Fibroblast of the aortic adventitia (primary cell): ENCODE measurements around the gene DAP. TPM values are rescaled to one million over a fixed set of nuclear protein-coding genes. Genes with fewer than 3 reads are reported as not detected.
"Not testable (repeated sequence)": the region's sequence is repeated elsewhere in the genome, so short reads cannot be mapped to it uniquely, and the experiment has no call there.

Experiments
- DNase-seq: peaks from one replicate; pipeline ENCODE4 v3.0.0-alpha.2; 2010; ENCODE audit warnings: low read depth
- H3K4me3 ChIP-seq: 2 replicates; pipeline ENCODE4 v1.5.1; 2011; ENCODE audit warnings: low read depth, mild to moderate bottlenecking, control low read depth, low read length, moderate library complexity
- total RNA-seq: library from RNA; depleted of rRNA; stranded (reverse); fragments of >200 nt; gene quantifications from 2 replicates; pipeline ENCODE4 v1.2.3, GENCODE V29; 2012; ENCODE audit warnings: low replicate concordance
- TF ChIP-seq, protein P1 (sequence below): IDR thresholded peaks from 2 replicates; pipeline ENCODE4 v1.5.1; 2011; ENCODE audit warnings: mild to moderate bottlenecking, low read length, control low read depth, inconsistent platforms; ENCODE audit not compliant: insufficient read depth

DAP gene
- total RNA-seq, 1 donor, result 49.3 TPM

- TF ChIP-seq, protein P1, sequence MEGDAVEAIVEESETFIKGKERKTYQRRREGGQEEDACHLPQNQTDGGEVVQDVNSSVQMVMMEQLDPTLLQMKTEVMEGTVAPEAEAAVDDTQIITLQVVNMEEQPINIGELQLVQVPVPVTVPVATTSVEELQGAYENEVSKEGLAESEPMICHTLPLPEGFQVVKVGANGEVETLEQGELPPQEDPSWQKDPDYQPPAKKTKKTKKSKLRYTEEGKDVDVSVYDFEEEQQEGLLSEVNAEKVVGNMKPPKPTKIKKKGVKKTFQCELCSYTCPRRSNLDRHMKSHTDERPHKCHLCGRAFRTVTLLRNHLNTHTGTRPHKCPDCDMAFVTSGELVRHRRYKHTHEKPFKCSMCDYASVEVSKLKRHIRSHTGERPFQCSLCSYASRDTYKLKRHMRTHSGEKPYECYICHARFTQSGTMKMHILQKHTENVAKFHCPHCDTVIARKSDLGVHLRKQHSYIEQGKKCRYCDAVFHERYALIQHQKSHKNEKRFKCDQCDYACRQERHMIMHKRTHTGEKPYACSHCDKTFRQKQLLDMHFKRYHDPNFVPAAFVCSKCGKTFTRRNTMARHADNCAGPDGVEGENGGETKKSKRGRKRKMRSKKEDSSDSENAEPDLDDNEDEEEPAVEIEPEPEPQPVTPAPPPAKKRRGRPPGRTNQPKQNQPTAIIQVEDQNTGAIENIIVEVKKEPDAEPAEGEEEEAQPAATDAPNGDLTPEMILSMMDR, result no peak
- no peak overlapping the region for H3K4me3 ChIP-seq
- no peak for DNase-seq
These were observed 37.5 kb downstream of the DAP start for GRCh38 chr5:10723514-10723913.

DNA sequence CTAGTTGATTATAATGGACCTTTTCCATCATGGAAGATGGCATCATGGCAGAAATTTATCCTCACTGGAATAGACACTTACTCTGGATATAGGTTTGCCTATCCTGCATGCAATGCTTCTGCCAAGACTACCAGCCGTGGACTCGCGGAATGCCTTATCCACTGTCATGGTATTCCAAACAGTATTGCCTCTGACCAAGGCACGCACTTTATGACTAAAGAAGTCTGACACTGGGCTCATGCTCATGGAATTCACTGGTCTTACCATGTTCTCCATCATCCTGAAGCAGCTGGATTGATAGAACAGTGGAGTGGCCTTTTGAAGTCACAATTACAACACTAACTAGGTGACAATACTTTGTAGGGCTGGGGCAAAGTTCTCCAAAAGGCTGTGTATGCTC, 40.3 kb downstream of the DAP start:
- H3K4me3 ChIP-seq, DNase-seq: not testable (repeated sequence)

DNA sequence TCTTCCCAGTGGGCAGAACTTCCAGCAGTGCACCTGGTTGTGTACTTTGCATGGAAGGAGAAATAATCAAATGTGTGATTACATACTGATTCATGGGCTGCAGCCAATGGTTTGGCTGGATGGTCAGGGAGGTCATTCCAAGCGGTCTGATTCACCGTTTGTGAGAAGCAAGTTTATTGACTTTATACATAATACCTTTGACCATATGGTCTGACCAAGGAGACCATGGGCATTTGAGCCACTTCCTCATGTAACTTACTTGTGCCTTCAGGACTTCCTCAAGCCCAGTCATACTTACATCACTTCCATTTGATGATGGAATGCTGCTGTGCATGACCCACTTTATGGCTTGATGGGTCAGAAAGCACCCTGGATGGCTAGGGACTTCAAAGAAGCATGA, 41.1 kb downstream of the DAP start:
- no peak overlapping the region for H3K4me3 ChIP-seq
- TF ChIP-seq, protein P1, result no peak
- peak; percentile 76 for DNase-seq

DNA sequence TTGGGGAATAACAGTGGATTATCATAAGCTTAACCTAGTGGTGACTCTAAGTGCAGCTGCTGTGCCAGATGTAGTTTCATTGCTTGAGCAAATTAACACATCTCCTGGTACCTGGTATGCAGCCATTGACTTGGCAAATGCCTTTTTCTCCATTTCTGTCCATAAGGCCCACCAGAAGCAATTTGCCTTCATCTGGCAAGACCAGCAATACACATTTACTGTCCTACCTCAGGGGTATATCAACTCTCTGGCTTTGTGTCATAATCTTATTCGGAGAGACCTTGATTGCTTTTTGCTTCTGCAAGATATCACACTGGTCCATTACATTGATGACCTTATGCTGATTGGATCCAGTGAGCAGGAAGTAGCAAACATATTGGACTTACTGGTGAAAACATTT, 42.4 kb downstream of the DAP start:
- DNase-seq, H3K4me3 ChIP-seq: not testable (repeated sequence)

DNA sequence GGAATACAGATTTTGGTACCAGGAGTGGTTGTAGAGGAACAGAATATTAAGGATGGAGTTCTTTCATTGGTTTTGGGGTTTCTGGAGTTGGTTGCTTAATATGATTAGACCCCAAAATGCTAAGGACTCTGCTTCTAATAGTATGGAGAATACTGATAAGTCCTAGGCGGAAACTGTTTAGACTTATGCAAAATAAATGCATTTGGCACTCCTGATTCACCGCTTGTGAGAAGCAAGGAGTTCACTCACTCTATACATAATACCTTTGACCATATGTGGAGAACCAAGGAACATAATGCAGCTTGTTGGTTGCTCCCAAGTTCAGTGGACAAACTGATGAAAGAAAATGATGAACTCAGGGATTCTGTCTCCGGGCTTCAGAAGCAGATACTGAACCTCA, 44.2 kb downstream of the DAP start:
- H3K4me3 ChIP-seq, DNase-seq: not testable (repeated sequence)

DNA sequence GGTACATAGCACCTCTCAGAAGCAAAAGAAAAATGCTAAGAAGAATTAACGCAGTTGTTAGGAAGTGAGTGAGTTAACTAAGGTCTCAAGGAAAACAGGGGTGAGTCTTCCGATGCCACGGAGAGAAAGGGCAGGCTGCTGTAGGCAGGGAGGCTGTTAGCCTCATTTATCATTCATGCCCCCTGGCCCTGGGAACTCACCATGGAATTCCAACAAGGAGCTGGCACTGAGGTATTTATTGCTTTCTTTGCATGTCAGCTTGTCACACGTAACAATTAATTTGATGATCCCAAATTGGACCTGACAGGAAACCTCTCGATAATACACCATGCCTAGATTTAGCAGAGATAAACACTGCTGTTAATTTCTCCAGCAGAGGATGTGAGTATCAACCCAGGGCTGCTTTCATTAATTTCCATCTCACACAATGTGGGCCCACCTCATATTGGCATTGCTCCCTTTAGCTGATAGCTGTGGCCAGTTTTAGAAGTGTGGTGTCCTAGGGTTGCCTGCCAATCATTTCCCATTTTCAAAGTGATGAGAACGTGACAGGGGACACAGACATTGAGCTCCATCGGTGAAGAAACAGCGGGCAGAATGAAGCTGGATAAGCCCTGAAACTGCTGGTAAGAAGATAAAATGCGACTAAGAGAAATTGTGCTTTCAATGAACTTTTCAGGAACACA, 45.3 kb downstream of the DAP start:
- TF ChIP-seq, protein P1, result no peak
- H3K4me3 ChIP-seq, result no peak overlapping the region
- DNase-seq, result no peak

GRCh38 chr5:10712574-10713366, 48.3 kb downstream of the DAP start:
- no peak overlapping the region for H3K4me3 ChIP-seq
- no peak for DNase-seq
- TF ChIP-seq, protein P1, result no peak

DNA sequence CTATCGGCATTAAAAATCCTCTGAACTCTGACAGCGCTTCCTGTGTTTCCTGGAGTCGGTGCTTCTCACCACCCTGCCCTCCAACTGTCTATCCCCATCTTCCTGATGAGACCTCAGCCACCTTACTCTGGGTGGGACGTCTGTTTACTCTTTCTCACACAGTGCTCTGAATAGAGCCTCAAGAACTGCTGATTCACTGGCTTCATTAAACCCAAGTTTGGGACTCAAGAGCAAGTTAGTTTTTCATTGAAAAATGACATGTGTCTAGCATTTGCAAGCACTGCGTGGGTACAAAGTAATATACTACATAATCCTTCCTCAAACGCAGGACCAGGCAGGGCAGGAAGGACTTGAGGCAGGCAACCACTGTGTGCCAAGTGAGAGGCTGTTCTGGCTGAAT, 49.5 kb downstream of the DAP start:
- TF ChIP-seq, protein P1, result no peak
- H3K4me3 ChIP-seq, result no peak overlapping the region
- DNase-seq, result no peak
